ENCODE data around the gene PLIN5. TPM values are rescaled to one million over a fixed set of nuclear protein-coding genes. Genes with fewer than 3 reads are reported as not detected.

The PLIN5 gene
- polyA plus RNA-seq, 1 donor from 2014 or later = 1.3 TPM

DNA sequence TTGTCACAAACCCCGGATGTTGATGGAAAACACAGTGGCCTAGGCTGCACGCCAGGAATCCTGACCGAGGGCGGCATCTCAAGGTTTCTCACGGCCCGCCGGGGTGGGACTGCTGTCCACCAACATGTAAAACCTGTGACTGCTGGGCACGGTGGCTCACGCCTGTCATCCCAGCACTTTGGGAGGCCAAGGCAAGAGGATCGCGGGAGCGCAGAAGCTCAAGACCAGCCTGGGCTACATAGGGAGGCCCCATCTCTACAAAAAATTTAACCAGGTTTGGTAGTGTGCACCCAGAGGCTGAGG is 27.9 kb downstream of the PLIN5 start:
- Histone ChIP-seq H3K27me3 (ENCODE audit: insufficient read depth, low read depth, low read length) (no peaks in the 10 kb centered on the region), H4K20me1 (ENCODE audit: insufficient read depth) (no peaks in the 10 kb centered on the region), H2AFZ (ENCODE audit: low read depth, low read length) (no peak overlapping the region), H3K79me2 (replicated peaks; ENCODE audit: insufficient read depth, low read length) (no peaks in the 10 kb centered on the region), H3F3A (ENCODE audit: insufficient read depth, low read length, poor library complexity, severe bottlenecking) (no peaks in the 10 kb centered on the region), H3K4me3 (ENCODE audit: low read length) (no peak overlapping the region), H3K4me2 (ENCODE audit: low read length) (no peak overlapping the region), H3K27ac (ENCODE audit: low read length) (no peak overlapping the region), H3K9me3 (ENCODE audit: low read length) (no peaks in the 10 kb centered on the region), H3K9ac (ENCODE audit: low read length) (no peak overlapping the region), H3K9me2 (ENCODE audit: insufficient read depth, low read length) (no peaks in the 10 kb centered on the region), H3K36me3 (ENCODE audit: insufficient read depth, low read length) (no peaks in the 10 kb centered on the region)
- TF ChIP-seq EZH2 (IDR thresholded peaks at IDR 0.05; ENCODE audit: borderline replicate concordance, insufficient read depth, low read length, poor library complexity, severe bottlenecking) (no peak), POLR2AphosphoS5 (IDR thresholded peaks at IDR 0.05) (no peak), EP300 (conservative IDR thresholded peaks at IDR 0.05; ENCODE audit: poor library complexity, severe bottlenecking) (no peak), RAD21 (conservative IDR thresholded peaks at IDR 0.05) (no peak), TAF1 (IDR thresholded peaks at IDR 0.05; ENCODE audit: low read depth) (no peak), MXI1 (conservative IDR thresholded peaks at IDR 0.05; ENCODE audit: poor library complexity, severe bottlenecking) (no peak), REST (IDR thresholded peaks at IDR 0.05; ENCODE audit: borderline replicate concordance) (no peak), SMC3 (conservative IDR thresholded peaks at IDR 0.05; ENCODE audit: poor library complexity) (no peak)
- TF ChIP-seq, protein P1, sequence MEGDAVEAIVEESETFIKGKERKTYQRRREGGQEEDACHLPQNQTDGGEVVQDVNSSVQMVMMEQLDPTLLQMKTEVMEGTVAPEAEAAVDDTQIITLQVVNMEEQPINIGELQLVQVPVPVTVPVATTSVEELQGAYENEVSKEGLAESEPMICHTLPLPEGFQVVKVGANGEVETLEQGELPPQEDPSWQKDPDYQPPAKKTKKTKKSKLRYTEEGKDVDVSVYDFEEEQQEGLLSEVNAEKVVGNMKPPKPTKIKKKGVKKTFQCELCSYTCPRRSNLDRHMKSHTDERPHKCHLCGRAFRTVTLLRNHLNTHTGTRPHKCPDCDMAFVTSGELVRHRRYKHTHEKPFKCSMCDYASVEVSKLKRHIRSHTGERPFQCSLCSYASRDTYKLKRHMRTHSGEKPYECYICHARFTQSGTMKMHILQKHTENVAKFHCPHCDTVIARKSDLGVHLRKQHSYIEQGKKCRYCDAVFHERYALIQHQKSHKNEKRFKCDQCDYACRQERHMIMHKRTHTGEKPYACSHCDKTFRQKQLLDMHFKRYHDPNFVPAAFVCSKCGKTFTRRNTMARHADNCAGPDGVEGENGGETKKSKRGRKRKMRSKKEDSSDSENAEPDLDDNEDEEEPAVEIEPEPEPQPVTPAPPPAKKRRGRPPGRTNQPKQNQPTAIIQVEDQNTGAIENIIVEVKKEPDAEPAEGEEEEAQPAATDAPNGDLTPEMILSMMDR (IDR thresholded peaks at IDR 0.05; ENCODE audit: poor library complexity, severe bottlenecking) = no peak

DNA sequence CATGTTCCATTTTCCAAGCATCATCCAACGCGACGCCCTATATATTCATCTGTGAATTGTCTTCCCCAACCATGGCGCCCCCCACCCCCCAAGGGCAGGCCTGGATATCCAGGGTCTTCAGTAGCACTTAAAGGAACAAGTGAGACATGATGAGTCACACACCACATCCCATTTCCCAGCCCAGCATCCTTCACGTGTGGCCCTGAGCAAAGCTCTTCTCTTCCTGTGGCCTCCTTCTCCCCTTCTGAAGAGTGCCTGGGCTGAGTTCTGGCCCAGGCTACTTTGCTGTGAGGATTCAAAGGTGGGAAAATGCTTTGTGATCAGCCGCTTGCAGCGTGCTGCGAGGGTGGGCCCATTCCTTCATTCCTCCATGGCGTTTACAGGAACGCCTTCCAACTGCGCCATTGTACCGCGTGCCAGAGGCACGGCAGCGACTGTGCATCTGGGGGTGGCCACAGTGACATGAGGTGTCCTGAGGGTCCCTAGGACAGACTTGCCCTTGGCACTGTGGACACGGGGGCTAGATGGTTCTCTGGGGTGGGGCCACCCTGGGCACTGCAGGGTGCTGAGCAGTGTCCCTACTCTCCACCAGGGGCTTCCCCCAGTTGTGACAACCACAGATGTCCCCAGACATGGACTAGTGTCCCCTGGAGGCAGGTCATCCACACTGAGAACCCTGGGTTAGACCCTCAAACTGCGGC is 28.4 kb downstream of the PLIN5 start:
- no peaks in the 10 kb centered on the region for H3K36me3 ChIP-seq (ENCODE audit: insufficient read depth, low read length)
- H3K79me2 ChIP-seq (replicated peaks; ENCODE audit: insufficient read depth, low read length) = no peaks in the 10 kb centered on the region

More for the DNA sequence above, 28.4 kb downstream of the PLIN5 start:
- Histone ChIP-seq H3K9ac (ENCODE audit: low read length) (no peak overlapping the region), H3K27ac (ENCODE audit: low read length) (no peak overlapping the region), H4K20me1 (ENCODE audit: insufficient read depth) (no peaks in the 10 kb centered on the region), H3K9me2 (ENCODE audit: insufficient read depth, low read length) (no peaks in the 10 kb centered on the region), H3K4me2 (ENCODE audit: low read length) (no peak overlapping the region), H2AFZ (ENCODE audit: low read depth, low read length) (no peak overlapping the region), H3K9me3 (ENCODE audit: low read length) (no peaks in the 10 kb centered on the region), H3K4me3 (ENCODE audit: low read length) (no peak overlapping the region), H3K27me3 (ENCODE audit: insufficient read depth, low read depth, low read length) (no peaks in the 10 kb centered on the region), H3F3A (ENCODE audit: insufficient read depth, low read length, poor library complexity, severe bottlenecking) (no peaks in the 10 kb centered on the region)
- TF ChIP-seq TAF1 (IDR thresholded peaks at IDR 0.05; ENCODE audit: low read depth) (no peak), POLR2AphosphoS5 (IDR thresholded peaks at IDR 0.05) (no peak), RAD21 (conservative IDR thresholded peaks at IDR 0.05) (no peak)

All from neural cell (in vitro differentiated cells).